ENCODE results near the gene METTL1.
A peak's percentile ranks its signal among the peaks of the same experiment; 100 is the strongest.

The METTL1 gene

GRCh38 chr12:57732726-57733593, 38.9 kb downstream of the METTL1 start:
- WGBS, 2 experiments, result 80 to 85% methylated on average over 11 of the region's 11 CpGs
- H3K36me3 ChIP-seq (ENCODE audit: control insufficient read depth, insufficient read depth, low read length), result no peaks in the 10 kb centered on the region
- peaks cover 21% of the 10 kb centered on the region for H3K4me1 ChIP-seq (ENCODE audit: control insufficient read depth, insufficient read depth, low read length)
- H3K27ac ChIP-seq (ENCODE audit: insufficient read depth, low read depth, low read length, poor library complexity, severe bottlenecking), result no peak overlapping the region
- H3K27me3 ChIP-seq (ENCODE audit: control insufficient read depth, insufficient read depth, low read length, poor library complexity, severe bottlenecking), result peaks cover 100% of the 10 kb centered on the region
- no peak overlapping the region for H3K4me3 ChIP-seq (ENCODE audit: insufficient read depth, low read depth, low read length)
- no peaks in the 10 kb centered on the region for H3K9me3 ChIP-seq (ENCODE audit: control insufficient read depth, low read length)

DNA sequence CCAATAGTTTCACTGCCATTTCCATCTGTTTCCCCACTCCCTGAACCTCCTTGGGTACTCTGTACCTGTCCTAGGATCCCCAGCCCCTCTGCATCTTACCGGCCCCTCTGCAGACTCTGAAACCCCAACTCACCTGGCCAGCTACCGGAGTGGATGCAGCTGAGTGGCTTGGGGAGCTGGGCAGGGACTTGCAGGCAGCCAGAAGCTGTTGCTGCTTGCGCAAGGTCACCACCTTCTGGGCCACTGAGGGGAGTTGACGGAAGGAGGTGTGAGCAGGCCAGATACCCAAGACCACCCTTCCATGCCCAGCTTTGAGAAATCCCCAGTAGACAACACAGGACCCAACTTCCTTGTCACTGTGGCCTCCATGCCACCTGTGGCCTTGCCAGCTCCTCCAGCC, 39.6 kb downstream of the METTL1 start:
- H3K4me1 ChIP-seq (ENCODE audit: control insufficient read depth, insufficient read depth, low read length), result peaks cover 16% of the 10 kb centered on the region
- no peak overlapping the region for H3K4me3 ChIP-seq (ENCODE audit: insufficient read depth, low read depth, low read length)
- no peaks in the 10 kb centered on the region for H3K9me3 ChIP-seq (ENCODE audit: control insufficient read depth, low read length)
- WGBS, 2 experiments, result 67% methylated on average over 4 of the region's 4 CpGs
- no peak overlapping the region for H3K27ac ChIP-seq (ENCODE audit: insufficient read depth, low read depth, low read length, poor library complexity, severe bottlenecking)
- no peaks in the 10 kb centered on the region for H3K36me3 ChIP-seq (ENCODE audit: control insufficient read depth, insufficient read depth, low read length)
- H3K27me3 ChIP-seq (ENCODE audit: control insufficient read depth, insufficient read depth, low read length, poor library complexity, severe bottlenecking), result peaks cover 100% of the 10 kb centered on the region

- Histone ChIP-seq H3K27ac (ENCODE audit: insufficient read depth, low read depth, low read length, poor library complexity, severe bottlenecking) (no peak overlapping the region), H3K9me3 (ENCODE audit: control insufficient read depth, low read length) (no peaks in the 10 kb centered on the region), H3K4me3 (ENCODE audit: insufficient read depth, low read depth, low read length) (no peak overlapping the region), H3K4me1 (ENCODE audit: control insufficient read depth, insufficient read depth, low read length) (peaks cover 12% of the 10 kb centered on the region), H3K36me3 (ENCODE audit: control insufficient read depth, insufficient read depth, low read length) (no peaks in the 10 kb centered on the region), H3K27me3 (ENCODE audit: control insufficient read depth, insufficient read depth, low read length, poor library complexity, severe bottlenecking) (peaks cover 100% of the 10 kb centered on the region)
- WGBS, 2 experiments, result 83 to 85% methylated on average over 18 to 19 of the region's 19 CpGs
These were observed 40.4 kb downstream of the METTL1 start for GRCh38 chr12:57731411-57732080.

GRCh38 chr12:57730336-57731067, 41.4 kb downstream of the METTL1 start:
- 76 to 81% methylated on average over 13 of the region's 13 CpGs for WGBS, 2 experiments
- H3K4me1 ChIP-seq (ENCODE audit: control insufficient read depth, insufficient read depth, low read length), result peaks cover 6% of the 10 kb centered on the region
- H3K4me3 ChIP-seq (ENCODE audit: insufficient read depth, low read depth, low read length), result no peak overlapping the region
- no peaks in the 10 kb centered on the region for H3K36me3 ChIP-seq (ENCODE audit: control insufficient read depth, insufficient read depth, low read length)
- H3K27ac ChIP-seq (ENCODE audit: insufficient read depth, low read depth, low read length, poor library complexity, severe bottlenecking), result no peak overlapping the region
- H3K9me3 ChIP-seq (ENCODE audit: control insufficient read depth, low read length), result no peaks in the 10 kb centered on the region
- H3K27me3 ChIP-seq (ENCODE audit: control insufficient read depth, insufficient read depth, low read length, poor library complexity, severe bottlenecking), result peaks cover 100% of the 10 kb centered on the region

DNA sequence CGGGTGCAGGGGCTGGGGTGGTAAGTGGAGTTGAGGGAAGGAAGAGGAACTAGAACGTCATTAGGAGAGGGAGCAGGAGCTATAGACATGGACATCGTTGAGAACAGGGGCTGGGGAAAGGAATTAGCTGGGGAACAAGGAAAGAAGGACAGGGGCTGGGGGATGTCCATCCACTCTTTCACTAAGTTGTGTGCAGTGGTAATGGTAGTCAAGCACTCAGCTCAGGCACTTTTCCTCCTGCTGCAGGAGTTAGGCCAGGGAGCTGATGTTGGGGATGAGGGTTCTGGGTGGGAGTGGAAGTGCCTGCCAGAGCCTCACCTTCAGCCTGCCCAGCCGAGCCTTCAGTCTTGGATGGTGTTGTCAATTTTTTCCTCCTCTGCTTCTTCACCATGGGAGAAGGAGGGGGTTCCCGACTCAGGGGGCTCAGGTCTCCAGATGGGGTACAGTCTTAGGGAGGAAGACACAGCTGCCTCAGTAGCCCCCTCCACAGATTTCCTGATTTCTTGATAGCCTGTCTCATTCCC, 42.5 kb downstream of the METTL1 start:
- peaks cover 99% of the 10 kb centered on the region for H3K27me3 ChIP-seq (ENCODE audit: control insufficient read depth, insufficient read depth, low read length, poor library complexity, severe bottlenecking)
- 54 to 60% methylated on average over 5 of the region's 5 CpGs for WGBS, 2 experiments
- no peak overlapping the region for H3K27ac ChIP-seq (ENCODE audit: insufficient read depth, low read depth, low read length, poor library complexity, severe bottlenecking)
- no peaks in the 10 kb centered on the region for H3K9me3 ChIP-seq (ENCODE audit: control insufficient read depth, low read length)
- no peak overlapping the region for H3K4me3 ChIP-seq (ENCODE audit: insufficient read depth, low read depth, low read length)
- H3K4me1 ChIP-seq (ENCODE audit: control insufficient read depth, insufficient read depth, low read length), result no peaks in the 10 kb centered on the region
- no peaks in the 10 kb centered on the region for H3K36me3 ChIP-seq (ENCODE audit: control insufficient read depth, insufficient read depth, low read length)

GRCh38 chr12:57727758-57728395, 44.0 kb downstream of the METTL1 start:
- peaks cover 97% of the 10 kb centered on the region for H3K27me3 ChIP-seq (ENCODE audit: control insufficient read depth, insufficient read depth, low read length, poor library complexity, severe bottlenecking)
- WGBS, 2 experiments, result 36 to 39% methylated on average over 21 of the region's 21 CpGs
- no peaks in the 10 kb centered on the region for H3K9me3 ChIP-seq (ENCODE audit: control insufficient read depth, low read length)
- H3K4me3 ChIP-seq (ENCODE audit: insufficient read depth, low read depth, low read length), result no peak overlapping the region
- H3K27ac ChIP-seq (ENCODE audit: insufficient read depth, low read depth, low read length, poor library complexity, severe bottlenecking), result no peak overlapping the region
- H3K4me1 ChIP-seq (ENCODE audit: control insufficient read depth, insufficient read depth, low read length), result no peaks in the 10 kb centered on the region
- H3K36me3 ChIP-seq (ENCODE audit: control insufficient read depth, insufficient read depth, low read length), result no peaks in the 10 kb centered on the region

DNA sequence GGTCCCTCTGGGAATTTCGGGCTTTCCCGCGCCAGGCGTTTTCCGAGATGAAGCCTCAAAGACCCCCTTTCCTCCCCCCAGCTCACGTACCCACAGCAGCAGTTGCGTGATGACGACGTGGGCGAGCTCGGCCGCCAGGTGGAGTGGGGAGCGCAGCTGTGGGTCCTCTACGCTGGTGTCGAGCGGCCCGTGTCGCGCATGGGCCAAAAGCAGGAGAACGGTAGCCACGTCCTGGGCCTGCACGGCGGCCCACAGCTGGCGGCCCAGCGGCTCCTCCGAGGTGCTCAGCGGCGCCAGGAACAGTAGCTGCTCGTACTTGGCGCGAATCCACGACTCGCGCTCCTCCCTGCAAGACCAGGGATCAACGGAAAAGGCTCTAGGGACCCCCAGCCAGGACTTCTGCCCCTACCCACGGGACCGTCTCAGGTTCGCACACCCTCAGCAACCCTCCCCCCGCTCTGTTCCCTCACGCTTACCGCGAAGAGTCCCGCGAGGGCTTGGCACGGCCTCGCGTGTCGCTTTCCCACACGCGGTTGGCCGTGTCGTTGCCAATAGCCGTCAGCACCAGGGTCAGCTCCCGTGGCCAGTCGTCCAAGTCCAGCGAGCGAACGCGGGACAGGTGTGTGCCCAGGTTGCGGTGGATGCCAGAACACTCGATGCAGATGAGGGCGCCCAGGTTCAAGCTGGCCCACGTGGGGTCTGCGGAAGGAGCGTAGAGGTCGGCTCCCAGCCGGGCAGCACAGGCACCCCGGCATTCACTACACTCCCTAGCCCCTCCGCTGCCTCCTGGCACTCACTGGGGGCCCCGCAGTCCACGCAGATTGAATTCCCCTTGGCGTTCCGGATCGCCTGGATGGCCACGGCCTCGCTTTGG, 44.8 kb downstream of the METTL1 start:
- Histone ChIP-seq H3K36me3 (ENCODE audit: control insufficient read depth, insufficient read depth, low read length) (no peaks in the 10 kb centered on the region), H3K4me3 (ENCODE audit: insufficient read depth, low read depth, low read length) (peak overlapping the region; percentile 56), H3K27ac (ENCODE audit: insufficient read depth, low read depth, low read length, poor library complexity, severe bottlenecking) (no peak overlapping the region), H3K27me3 (ENCODE audit: control insufficient read depth, insufficient read depth, low read length, poor library complexity, severe bottlenecking) (peaks cover 89% of the 10 kb centered on the region), H3K9me3 (ENCODE audit: control insufficient read depth, low read length) (no peaks in the 10 kb centered on the region), H3K4me1 (ENCODE audit: control insufficient read depth, insufficient read depth, low read length) (no peaks in the 10 kb centered on the region)
- WGBS, 2 experiments, result 13% methylated on average over 76 of the region's 76 CpGs

- peak overlapping the region; percentile 56 for H3K4me3 ChIP-seq (ENCODE audit: insufficient read depth, low read depth, low read length)
- no peaks in the 10 kb centered on the region for H3K4me1 ChIP-seq (ENCODE audit: control insufficient read depth, insufficient read depth, low read length)
- no peak overlapping the region for H3K27ac ChIP-seq (ENCODE audit: insufficient read depth, low read depth, low read length, poor library complexity, severe bottlenecking)
- no peaks in the 10 kb centered on the region for H3K36me3 ChIP-seq (ENCODE audit: control insufficient read depth, insufficient read depth, low read length)
- no peaks in the 10 kb centered on the region for H3K9me3 ChIP-seq (ENCODE audit: control insufficient read depth, low read length)
- WGBS, 2 experiments, result 2 to 3% methylated on average over 79 of the region's 79 CpGs
- peaks cover 81% of the 10 kb centered on the region for H3K27me3 ChIP-seq (ENCODE audit: control insufficient read depth, insufficient read depth, low read length, poor library complexity, severe bottlenecking)
These were observed 45.6 kb downstream of the METTL1 start for GRCh38 chr12:57726151-57726883.

GRCh38 chr12:57725851-57726150, 46.1 kb downstream of the METTL1 start:
- H3K9me3 ChIP-seq (ENCODE audit: control insufficient read depth, low read length), result no peaks in the 10 kb centered on the region
- WGBS, 2 experiments, result 5% methylated on average over 9 to 10 of the region's 10 CpGs
- H3K36me3 ChIP-seq (ENCODE audit: control insufficient read depth, insufficient read depth, low read length), result no peaks in the 10 kb centered on the region
- H3K4me3 ChIP-seq (ENCODE audit: insufficient read depth, low read depth, low read length), result peak overlapping the region; percentile 56
- H3K27me3 ChIP-seq (ENCODE audit: control insufficient read depth, insufficient read depth, low read length, poor library complexity, severe bottlenecking), result peaks cover 76% of the 10 kb centered on the region
- H3K27ac ChIP-seq (ENCODE audit: insufficient read depth, low read depth, low read length, poor library complexity, severe bottlenecking), result no peak overlapping the region
- no peaks in the 10 kb centered on the region for H3K4me1 ChIP-seq (ENCODE audit: control insufficient read depth, insufficient read depth, low read length)

Measured in ectodermal cell (in vitro differentiated cells).